Tibial nerve (tissue), 4 donors: ENCODE data around the gene RRH.

Experiments used
- EP300 ChIP-seq, 2 donors: sonication (generic); formaldehyde crosslinking; IDR thresholded peaks; one replicate each; pipeline ENCODE4 v1.6.1; 2017; ENCODE audit warnings: antibody characterized with exemption in 2 of 2, mild to moderate bottlenecking in 1 of 2
- POLR2A ChIP-seq, 2 donors: fragments of 450-650 bp; IDR thresholded peaks; one replicate each; pipeline ENCODE4 v1.6.1; 2017; ENCODE audit warnings: antibody characterized with exemption in 2 of 2, mild to moderate bottlenecking in 2 of 2, moderate library complexity in 2 of 2
- TF ChIP-seq, protein P1 (sequence below), 5 experiments: fragments of 200-600 bp in 3 of 5; fragments of 450-650 bp in 2 of 5; sonication (generic) in 3 of 5; IDR thresholded peaks; one replicate each; pipeline ENCODE4 v1.5.1; 2016 to 2019; ENCODE audit warnings: antibody characterized with exemption in 5 of 5, mild to moderate bottlenecking in 3 of 5, moderate library complexity in 2 of 5

DNA sequence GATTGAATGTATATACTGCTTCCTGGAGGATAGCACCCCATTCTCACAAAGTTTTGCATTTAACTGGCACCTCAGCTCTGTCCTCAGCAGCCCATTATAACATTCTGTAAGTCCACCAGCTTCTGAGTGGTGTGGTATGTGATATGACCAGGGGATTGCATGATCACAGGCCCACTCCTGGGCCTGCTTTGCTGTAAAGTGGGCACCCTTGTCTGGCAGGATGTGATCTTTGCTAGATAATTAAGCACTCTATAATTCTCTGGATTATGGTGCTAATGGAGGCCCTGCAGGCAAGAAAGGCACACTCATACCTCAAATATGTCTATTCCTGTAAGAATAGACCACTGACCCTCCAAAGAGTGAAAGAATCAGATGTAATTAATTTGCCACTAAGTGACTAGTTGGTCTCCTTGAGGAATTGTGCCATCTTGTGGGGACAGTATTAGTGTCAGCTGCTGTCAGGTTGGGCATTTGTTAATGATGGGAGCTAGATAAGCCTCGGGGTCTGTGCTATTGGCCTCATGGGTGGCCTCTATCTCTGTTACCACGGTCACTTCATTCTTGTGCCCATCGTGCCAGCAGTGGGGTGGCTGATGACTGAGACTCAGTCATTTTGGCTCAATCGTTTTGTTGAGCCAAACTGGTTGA, 23.7 kb upstream of the RRH start:
- TF ChIP-seq, protein P1, sequence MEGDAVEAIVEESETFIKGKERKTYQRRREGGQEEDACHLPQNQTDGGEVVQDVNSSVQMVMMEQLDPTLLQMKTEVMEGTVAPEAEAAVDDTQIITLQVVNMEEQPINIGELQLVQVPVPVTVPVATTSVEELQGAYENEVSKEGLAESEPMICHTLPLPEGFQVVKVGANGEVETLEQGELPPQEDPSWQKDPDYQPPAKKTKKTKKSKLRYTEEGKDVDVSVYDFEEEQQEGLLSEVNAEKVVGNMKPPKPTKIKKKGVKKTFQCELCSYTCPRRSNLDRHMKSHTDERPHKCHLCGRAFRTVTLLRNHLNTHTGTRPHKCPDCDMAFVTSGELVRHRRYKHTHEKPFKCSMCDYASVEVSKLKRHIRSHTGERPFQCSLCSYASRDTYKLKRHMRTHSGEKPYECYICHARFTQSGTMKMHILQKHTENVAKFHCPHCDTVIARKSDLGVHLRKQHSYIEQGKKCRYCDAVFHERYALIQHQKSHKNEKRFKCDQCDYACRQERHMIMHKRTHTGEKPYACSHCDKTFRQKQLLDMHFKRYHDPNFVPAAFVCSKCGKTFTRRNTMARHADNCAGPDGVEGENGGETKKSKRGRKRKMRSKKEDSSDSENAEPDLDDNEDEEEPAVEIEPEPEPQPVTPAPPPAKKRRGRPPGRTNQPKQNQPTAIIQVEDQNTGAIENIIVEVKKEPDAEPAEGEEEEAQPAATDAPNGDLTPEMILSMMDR (IDR thresholded peaks at IDR 0.05): peak in 4 of 5 experiments; percentile 22 to 32 (median 23)
- TF ChIP-seq POLR2A (IDR thresholded peaks at IDR 0.05): no peak
- no peak for TF ChIP-seq EP300 (IDR thresholded peaks at IDR 0.05)
